ENCODE data around the gene ZNF791.
A peak's percentile ranks its signal among the peaks of the same experiment; 100 is the strongest.

ZNF791 gene

DNA sequence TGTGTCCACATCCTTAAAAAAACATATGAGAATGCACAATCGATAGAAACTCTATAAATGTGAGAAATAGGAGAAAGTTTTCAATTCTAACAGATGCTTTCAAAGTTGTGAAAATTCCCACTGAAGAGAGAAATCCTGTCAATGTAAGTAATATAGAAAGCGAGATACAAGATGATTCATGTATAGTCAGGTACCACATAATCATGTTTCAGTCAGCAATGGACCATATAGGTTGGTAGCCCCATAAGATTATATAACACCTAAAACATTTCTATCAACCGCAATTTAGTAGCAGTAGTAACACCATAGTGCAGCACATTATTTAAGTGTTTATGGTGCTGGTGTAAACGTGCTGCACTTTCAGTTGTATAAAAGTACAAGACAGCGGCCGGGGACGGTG lies 18.5 kb downstream of the ZNF791 start:
- Histone ChIP-seq H3K4ac (ENCODE audit: low read depth, low read length) (no peak overlapping the region), H3K36me3 (ENCODE audit: control insufficient read depth in 1 of 2, insufficient read depth in 2 of 2, low read length in 2 of 2) (peaks cover 40 to 57% of the 10 kb centered on the region in 2 experiments), H2AFZ (ENCODE audit: insufficient read depth, low read length, poor library complexity) (no peak overlapping the region), H3K4me1 (ENCODE audit: control insufficient read depth in 1 of 2, insufficient read depth in 2 of 2, low read length in 2 of 2) (no peaks in the 10 kb centered on the region), H3K14ac (ENCODE audit: low read length) (no peak overlapping the region), H3K9ac (ENCODE audit: low read length) (no peak overlapping the region), H4K91ac (ENCODE audit: low read depth, low read length) (no peak overlapping the region), H3K4me3 (ENCODE audit: low read depth, low read length) (no peak overlapping the region), H3K79me1 (ENCODE audit: low read length) (no peaks in the 10 kb centered on the region), H4K8ac (ENCODE audit: low read depth, low read length) (no peak overlapping the region), H3K18ac (ENCODE audit: low read length) (no peak overlapping the region), H3K9me3 (ENCODE audit: insufficient read depth, low read depth, low read length) (peaks cover 17% of the 10 kb centered on the region), H2BK5ac (ENCODE audit: low read depth, low read length, poor library complexity) (no peak overlapping the region), H3K27ac (ENCODE audit: low read depth, low read length) (no peak overlapping the region), H3K79me2 (ENCODE audit: control insufficient read depth, insufficient read depth, low read length, poor library complexity) (no peaks in the 10 kb centered on the region), H2AK5ac (ENCODE audit: low read length) (no peak overlapping the region), H3K4me2 (ENCODE audit: low read length) (no peak overlapping the region), H3K23ac (ENCODE audit: low read length) (no peak overlapping the region), H2BK120ac (ENCODE audit: insufficient read depth, low read length, poor library complexity) (no peak overlapping the region), H2BK12ac (ENCODE audit: low read length) (no peak overlapping the region), H3K27me3 (ENCODE audit: insufficient read depth, low read length) (no peaks in the 10 kb centered on the region), H4K12ac (ENCODE audit: low read depth, low read length) (no peak overlapping the region)
- DNase-seq: no peak
- WGBS (ENCODE audit: extremely low coverage, insufficient coverage, insufficient read length): no CpG with 5 or more reads among the region's 7 CpGs

DNA sequence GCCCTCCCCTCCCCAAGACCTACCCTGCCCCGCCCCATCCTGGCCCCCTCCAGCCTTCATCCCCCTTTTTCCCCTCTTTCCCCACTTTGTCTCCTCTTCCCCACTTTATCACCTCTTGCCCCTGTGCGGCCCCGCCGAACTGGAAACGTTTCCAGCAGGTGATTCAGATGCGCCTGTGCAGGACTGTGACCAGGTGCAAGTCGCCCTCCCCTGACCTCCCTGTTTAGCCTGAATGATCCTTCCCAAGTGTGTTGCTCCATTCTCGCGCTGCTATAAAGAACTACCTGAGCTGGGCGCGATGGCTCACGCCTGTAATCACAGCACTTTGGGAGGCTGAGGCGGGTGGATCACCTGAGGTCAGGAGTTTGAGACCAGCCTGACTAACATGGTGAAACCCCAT lies 25.9 kb downstream of the ZNF791 start:
- no peak overlapping the region for H4K8ac ChIP-seq (ENCODE audit: low read depth, low read length)
- no peak overlapping the region for H2BK120ac ChIP-seq (ENCODE audit: insufficient read depth, low read length, poor library complexity)

GRCh38 chr19:12638611-12639182 lies 28.0 kb downstream of the ZNF791 start:
- H3K4ac ChIP-seq (ENCODE audit: low read depth, low read length): no peak overlapping the region

More for the DNA sequence above, 25.9 kb downstream of the ZNF791 start:
- Histone ChIP-seq H3K4me2 (ENCODE audit: low read length) (no peak overlapping the region), H2AFZ (ENCODE audit: insufficient read depth, low read length, poor library complexity) (no peak overlapping the region), H2BK5ac (ENCODE audit: low read depth, low read length, poor library complexity) (no peak overlapping the region), H3K36me3 (ENCODE audit: control insufficient read depth in 1 of 2, insufficient read depth in 2 of 2, low read length in 2 of 2) (no peaks in the 10 kb centered on the region), H3K27ac (ENCODE audit: low read depth, low read length) (no peak overlapping the region), H3K27me3 (ENCODE audit: insufficient read depth, low read length) (no peaks in the 10 kb centered on the region), H3K18ac (ENCODE audit: low read length) (no peak overlapping the region), H3K14ac (ENCODE audit: low read length) (no peak overlapping the region), H2AK5ac (ENCODE audit: low read length) (no peak overlapping the region), H3K4me3 (ENCODE audit: low read depth, low read length) (no peak overlapping the region), H3K79me2 (ENCODE audit: control insufficient read depth, insufficient read depth, low read length, poor library complexity) (no peaks in the 10 kb centered on the region), H3K4ac (ENCODE audit: low read depth, low read length) (no peak overlapping the region), H4K12ac (ENCODE audit: low read depth, low read length) (no peak overlapping the region), H3K4me1 (ENCODE audit: control insufficient read depth in 1 of 2, insufficient read depth in 2 of 2, low read length in 2 of 2) (peaks cover 2 to 5% of the 10 kb centered on the region in 2 experiments), H3K9ac (ENCODE audit: low read length) (no peak overlapping the region), H3K9me3 (ENCODE audit: insufficient read depth, low read depth, low read length) (peaks cover 3% of the 10 kb centered on the region), H3K23ac (ENCODE audit: low read length) (no peak overlapping the region), H3K79me1 (ENCODE audit: low read length) (no peaks in the 10 kb centered on the region), H4K91ac (ENCODE audit: low read depth, low read length) (no peak overlapping the region), H2BK12ac (ENCODE audit: low read length) (no peak overlapping the region)
- no CpG with 5 or more reads among the region's 13 CpGs for WGBS (ENCODE audit: extremely low coverage, insufficient coverage, insufficient read length)
- peak; percentile 35 to 49 for DNase-seq

GRCh38 chr19:12639901-12640613 lies 29.3 kb downstream of the ZNF791 start:
- no peaks in the 10 kb centered on the region for H3K79me2 ChIP-seq (ENCODE audit: control insufficient read depth, insufficient read depth, low read length, poor library complexity)
- peak overlapping the region; percentile 1 for H3K14ac ChIP-seq (ENCODE audit: low read length)
- peak overlapping the region; percentile 44 for H3K4me2 ChIP-seq (ENCODE audit: low read length)
- no peak overlapping the region for H3K27ac ChIP-seq (ENCODE audit: low read depth, low read length)
- H2AFZ ChIP-seq (ENCODE audit: insufficient read depth, low read length, poor library complexity): peak overlapping the region; percentile 54
- H2BK5ac ChIP-seq (ENCODE audit: low read depth, low read length, poor library complexity): no peak overlapping the region
- no peak overlapping the region for H4K12ac ChIP-seq (ENCODE audit: low read depth, low read length)
- H3K79me1 ChIP-seq (ENCODE audit: low read length): no peaks in the 10 kb centered on the region
- no peaks in the 10 kb centered on the region for H3K36me3 ChIP-seq (ENCODE audit: control insufficient read depth in 1 of 2, insufficient read depth in 2 of 2, low read length in 2 of 2)
- H4K91ac ChIP-seq (ENCODE audit: low read depth, low read length): no peak overlapping the region
- DNase-seq: peak; percentile 63 to 77
- no peaks in the 10 kb centered on the region for H3K27me3 ChIP-seq (ENCODE audit: insufficient read depth, low read length)
- no peak overlapping the region for H4K8ac ChIP-seq (ENCODE audit: low read depth, low read length)
- H3K9ac ChIP-seq (ENCODE audit: low read length): no peak overlapping the region
- no peak overlapping the region for H2AK5ac ChIP-seq (ENCODE audit: low read length)
- H3K4me1 ChIP-seq (ENCODE audit: control insufficient read depth in 1 of 2, insufficient read depth in 2 of 2, low read length in 2 of 2): peaks cover 2 to 5% of the 10 kb centered on the region in 2 experiments
- no peak overlapping the region for H3K4me3 ChIP-seq (ENCODE audit: low read depth, low read length)
- WGBS (ENCODE audit: extremely low coverage, insufficient coverage, insufficient read length): no CpG with 5 or more reads among the region's 39 CpGs
- peaks cover 4% of the 10 kb centered on the region for H3K9me3 ChIP-seq (ENCODE audit: insufficient read depth, low read depth, low read length)
- H2BK12ac ChIP-seq (ENCODE audit: low read length): no peak overlapping the region
- no peak overlapping the region for H3K4ac ChIP-seq (ENCODE audit: low read depth, low read length)
- H3K23ac ChIP-seq (ENCODE audit: low read length): no peak overlapping the region
- H3K18ac ChIP-seq (ENCODE audit: low read length): peak overlapping the region; percentile 12
- no peak overlapping the region for H2BK120ac ChIP-seq (ENCODE audit: insufficient read depth, low read length, poor library complexity)

More at GRCh38 chr19:12638611-12639182, 28.0 kb downstream of the ZNF791 start:
- Histone ChIP-seq H4K8ac (ENCODE audit: low read depth, low read length) (no peak overlapping the region), H2AFZ (ENCODE audit: insufficient read depth, low read length, poor library complexity) (no peak overlapping the region), H3K23ac (ENCODE audit: low read length) (no peak overlapping the region), H3K4me2 (ENCODE audit: low read length) (no peak overlapping the region), H3K36me3 (ENCODE audit: control insufficient read depth in 1 of 2, insufficient read depth in 2 of 2, low read length in 2 of 2) (no peaks in the 10 kb centered on the region), H4K12ac (ENCODE audit: low read depth, low read length) (peak overlapping the region; percentile 82), H4K91ac (ENCODE audit: low read depth, low read length) (no peak overlapping the region), H3K79me2 (ENCODE audit: control insufficient read depth, insufficient read depth, low read length, poor library complexity) (no peaks in the 10 kb centered on the region), H3K9me3 (ENCODE audit: insufficient read depth, low read depth, low read length) (peaks cover 4% of the 10 kb centered on the region), H3K27me3 (ENCODE audit: insufficient read depth, low read length) (no peaks in the 10 kb centered on the region), H3K79me1 (ENCODE audit: low read length) (no peaks in the 10 kb centered on the region), H2BK120ac (ENCODE audit: insufficient read depth, low read length, poor library complexity) (no peak overlapping the region), H3K9ac (ENCODE audit: low read length) (no peak overlapping the region), H3K14ac (ENCODE audit: low read length) (no peak overlapping the region), H3K4me1 (ENCODE audit: control insufficient read depth in 1 of 2, insufficient read depth in 2 of 2, low read length in 2 of 2) (peaks cover 2 to 5% of the 10 kb centered on the region in 2 experiments), H3K18ac (ENCODE audit: low read length) (no peak overlapping the region), H3K27ac (ENCODE audit: low read depth, low read length) (no peak overlapping the region), H2BK12ac (ENCODE audit: low read length) (no peak overlapping the region), H2BK5ac (ENCODE audit: low read depth, low read length, poor library complexity) (no peak overlapping the region), H3K4me3 (ENCODE audit: low read depth, low read length) (no peak overlapping the region), H2AK5ac (ENCODE audit: low read length) (no peak overlapping the region)
- no peak for DNase-seq
- no CpG with 5 or more reads among the region's 22 CpGs for WGBS (ENCODE audit: extremely low coverage, insufficient coverage, insufficient read length)

All from trophoblast cell (in vitro differentiated cells and primary cell).